Measurements from ENCODE around the gene MAP3K6. TPM values are rescaled to one million over a fixed set of nuclear protein-coding genes. Genes with fewer than 3 reads are reported as not detected.

Gene MAP3K6
- total RNA-seq, 4 donors from 2014 or later = 85.0 to 140 (median 100) TPM

- 53 to 57% methylated on average over 12 of the region's 12 CpGs for WGBS, 2 donors
- intact Hi-C loops (cut with DNase I; ENCODE audit: low total_unique reads) = loop anchor here (10.0 kb wide), 1 partner anchor 46 kb away; no protein-coding TSS in a partner anchor
- DNase-seq (ENCODE audit: low spot score in 2 of 2) = no peak
- H3K4me3 ChIP-seq (ENCODE audit: low read depth, poor library complexity, severe bottlenecking) = no peak overlapping the region
- TF ChIP-seq POLR2A (IDR thresholded peaks at IDR 0.05) (no peak), CTCF (IDR thresholded peaks at IDR 0.05) (no peak)
These were observed 14.3 kb upstream of the MAP3K6 start for GRCh38 chr1:27380766-27381733.

DNA sequence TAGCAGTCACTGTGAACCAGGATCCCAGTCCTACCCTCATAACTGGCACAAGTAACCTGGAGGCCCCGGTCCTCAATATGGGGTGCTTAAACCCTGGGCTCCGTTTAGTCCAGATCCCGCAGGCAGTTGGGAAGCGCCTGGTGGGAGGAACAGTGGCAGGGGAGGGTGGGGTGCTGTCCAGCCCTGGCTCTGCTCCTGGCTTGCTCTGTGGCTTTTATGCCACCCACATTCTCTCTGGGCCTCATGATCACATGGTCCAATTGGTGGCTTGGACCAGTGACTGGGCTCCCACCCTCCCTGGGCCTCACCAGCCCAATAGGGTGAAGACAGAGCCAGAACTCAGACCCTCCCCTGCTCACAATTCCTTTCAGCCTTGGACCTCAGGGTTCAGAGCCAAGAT, 13.5 kb upstream of the MAP3K6 start:
- no peak overlapping the region for H3K4me3 ChIP-seq (ENCODE audit: low read depth, poor library complexity, severe bottlenecking)
- no peak for TF ChIP-seq CTCF (IDR thresholded peaks at IDR 0.05)
- no peak for TF ChIP-seq POLR2A (IDR thresholded peaks at IDR 0.05)
- intact Hi-C loops (cut with DNase I; ENCODE audit: low total_unique reads) = loop anchor here (10.0 kb wide), 1 partner anchor 45 kb away; no protein-coding TSS in a partner anchor
- 83% methylated on average over 1 of the region's 4 CpGs; no CpG with 5 or more reads in 1 of the 2 donors for WGBS, 2 donors
- no peak for DNase-seq (ENCODE audit: low spot score in 2 of 2)

DNA sequence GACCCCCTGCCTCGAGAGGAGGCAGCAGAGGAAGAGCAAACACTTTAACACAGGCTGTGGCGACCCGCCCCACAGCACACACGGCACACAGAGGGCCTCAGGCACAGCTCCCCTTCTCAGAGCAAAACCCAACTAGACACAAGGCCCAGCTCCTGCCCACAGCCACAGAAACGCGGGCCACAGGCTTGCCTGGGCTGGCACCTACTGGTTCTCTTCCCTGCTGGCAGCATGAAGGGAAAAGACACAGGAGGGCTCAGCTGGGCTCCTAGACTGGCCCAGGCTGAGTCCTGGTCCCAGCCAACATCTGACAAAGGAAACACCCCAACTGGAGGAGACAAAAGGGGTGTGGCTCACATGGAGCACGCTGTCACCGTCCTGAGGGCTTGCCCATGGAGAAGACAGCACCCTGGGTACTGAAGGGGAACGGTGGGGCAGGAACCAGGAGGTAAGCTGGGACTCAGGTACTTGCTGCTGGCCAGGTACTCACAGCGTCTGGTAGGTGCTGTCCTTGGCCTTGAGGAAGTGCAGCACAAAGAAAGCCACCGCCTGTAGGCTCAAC, 12.9 kb upstream of the MAP3K6 start:
- no peak overlapping the region for H3K4me3 ChIP-seq (ENCODE audit: low read depth, poor library complexity, severe bottlenecking)
- WGBS, 2 donors = 54 to 65% methylated on average over 9 to 11 of the region's 11 CpGs
- no peak for DNase-seq (ENCODE audit: low spot score in 2 of 2)
- intact Hi-C loops (cut with DNase I; ENCODE audit: low total_unique reads) = loop anchor here (10.0 kb wide), 1 partner anchor 45 kb away; no protein-coding TSS in a partner anchor
- TF ChIP-seq POLR2A (IDR thresholded peaks at IDR 0.05) (no peak), CTCF (IDR thresholded peaks at IDR 0.05) (no peak)

DNA sequence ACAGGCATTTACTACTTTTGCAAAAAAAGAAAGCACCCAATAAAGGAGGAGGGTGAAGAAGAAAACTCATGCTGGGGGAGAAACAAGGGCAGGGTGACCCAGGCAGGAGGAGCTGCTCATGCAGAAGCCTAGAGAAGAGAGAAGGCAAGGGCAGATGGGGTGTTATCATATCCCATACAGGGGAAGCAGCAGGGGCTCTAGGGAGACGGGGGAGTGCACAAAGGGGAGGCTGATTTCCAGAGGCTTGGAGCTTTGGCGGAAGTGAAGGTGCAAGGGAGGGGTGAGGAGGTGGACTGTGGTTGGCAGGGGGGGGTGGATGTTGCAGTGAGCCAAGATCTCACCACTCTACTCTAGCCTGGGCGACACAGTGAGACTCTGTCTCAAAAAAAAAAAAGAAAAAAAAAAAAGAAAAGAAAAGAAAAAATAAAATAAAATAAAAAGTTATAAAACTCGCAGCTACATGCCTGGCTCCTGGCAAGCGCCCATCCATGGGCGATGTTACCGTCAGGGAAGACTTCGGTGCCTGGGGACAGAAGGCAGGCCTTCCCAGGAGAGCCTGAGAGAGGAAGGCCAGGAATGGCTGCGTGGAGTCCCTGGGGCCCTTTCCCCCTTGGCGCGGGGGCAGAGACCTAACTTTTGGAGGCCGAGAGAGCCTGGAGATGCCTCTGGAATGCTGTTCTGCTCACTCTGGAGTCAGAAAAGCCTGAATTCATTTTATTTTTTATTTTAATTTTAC, 11.2 kb upstream of the MAP3K6 start:
- 55 to 64% methylated on average over 11 to 12 of the region's 12 CpGs for WGBS, 2 donors
- no peak for DNase-seq (ENCODE audit: low spot score in 2 of 2)
- TF ChIP-seq CTCF (IDR thresholded peaks at IDR 0.05) (no peak), POLR2A (IDR thresholded peaks at IDR 0.05) (no peak)
- H3K4me3 ChIP-seq (ENCODE audit: low read depth, poor library complexity, severe bottlenecking) = no peak overlapping the region
- intact Hi-C loops (cut with DNase I; ENCODE audit: low total_unique reads) = no loop called here

DNA sequence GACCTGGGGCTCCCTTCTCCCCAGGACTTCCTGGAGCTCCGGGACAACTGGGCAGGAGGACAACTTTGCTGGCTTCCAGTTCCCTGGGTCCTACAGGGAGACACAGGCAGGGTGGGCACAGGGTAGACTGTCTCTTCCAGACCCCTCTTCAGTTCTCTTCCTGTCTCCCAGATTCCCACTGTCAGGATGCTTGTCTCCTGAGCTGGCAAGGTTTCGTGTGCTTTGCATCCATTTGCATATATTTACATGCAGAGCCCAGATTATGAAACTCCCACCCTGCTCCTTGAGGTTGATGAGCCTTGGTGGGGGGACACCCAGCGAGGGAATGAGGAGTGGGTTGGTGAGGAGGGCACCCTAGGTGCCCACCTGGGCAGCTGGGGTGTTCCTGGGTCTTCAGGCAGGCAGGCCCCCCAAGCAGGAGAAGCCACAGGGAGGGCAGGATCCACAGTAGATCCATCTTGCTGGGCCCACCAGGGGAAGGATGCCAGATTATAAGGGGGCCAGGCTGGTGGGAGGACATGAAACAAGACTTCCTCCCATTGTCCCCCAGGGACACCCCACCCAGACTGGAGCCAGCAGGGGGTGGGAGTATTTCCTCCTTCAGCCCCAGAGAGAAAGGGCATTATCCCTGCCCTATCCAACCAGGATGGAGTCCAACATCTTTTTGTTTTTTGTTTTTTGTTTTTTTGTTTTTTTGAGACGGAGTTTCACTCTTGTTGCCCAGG, 7.8 kb upstream of the MAP3K6 start, which contains the start of gene FCN3:
Gene FCN3 (minus strand): TSS at position 463 of the 725 bp plus-strand sequence. CDS start 6 bp downstream, at position 457.
- no peak within 1 kb of the TSS for H3K4me3 ChIP-seq (ENCODE audit: low read depth, poor library complexity, severe bottlenecking)
- WGBS, 2 donors = 78 to 82% methylated on average over 4 of the region's 4 CpGs
- intact Hi-C loops (cut with DNase I; ENCODE audit: low total_unique reads) = no loop called here
- TF ChIP-seq CTCF (IDR thresholded peaks at IDR 0.05) (no peak), POLR2A (IDR thresholded peaks at IDR 0.05) (no peak)
- no peak for DNase-seq (ENCODE audit: low spot score in 2 of 2)

Data from lower leg skin (tissue), 4 donors.